Gastrocnemius medialis (tissue), 4 donors: ENCODE results near the gene APBB2.

Experiments used
- POLR2A ChIP-seq, 2 donors: fragments of 450-650 bp; IDR thresholded peaks; one replicate each; pipeline ENCODE4 v1.6.1; 2017; ENCODE audit warnings: antibody characterized with exemption in 2 of 2, mild to moderate bottlenecking in 2 of 2, moderate library complexity in 2 of 2
- TF ChIP-seq, protein P1 (sequence below), 5 experiments: fragments of 450-650 bp in 3 of 5; fragments of 200-600 bp in 2 of 5; sonication (generic) in 2 of 5; IDR thresholded peaks in 4 of 5; conservative IDR thresholded peaks in 1 of 5; 1 replicate in 4 of 5; 2 replicates in 1 of 5; pipeline ENCODE4 v1.5.1; 2016 to 2019; ENCODE audit warnings: antibody characterized with exemption in 5 of 5, mild to moderate bottlenecking in 3 of 5, moderate library complexity in 3 of 5

GRCh38 chr4:41050116-41050515, 164.2 kb downstream of the APBB2 start:
- TF ChIP-seq, protein P1, sequence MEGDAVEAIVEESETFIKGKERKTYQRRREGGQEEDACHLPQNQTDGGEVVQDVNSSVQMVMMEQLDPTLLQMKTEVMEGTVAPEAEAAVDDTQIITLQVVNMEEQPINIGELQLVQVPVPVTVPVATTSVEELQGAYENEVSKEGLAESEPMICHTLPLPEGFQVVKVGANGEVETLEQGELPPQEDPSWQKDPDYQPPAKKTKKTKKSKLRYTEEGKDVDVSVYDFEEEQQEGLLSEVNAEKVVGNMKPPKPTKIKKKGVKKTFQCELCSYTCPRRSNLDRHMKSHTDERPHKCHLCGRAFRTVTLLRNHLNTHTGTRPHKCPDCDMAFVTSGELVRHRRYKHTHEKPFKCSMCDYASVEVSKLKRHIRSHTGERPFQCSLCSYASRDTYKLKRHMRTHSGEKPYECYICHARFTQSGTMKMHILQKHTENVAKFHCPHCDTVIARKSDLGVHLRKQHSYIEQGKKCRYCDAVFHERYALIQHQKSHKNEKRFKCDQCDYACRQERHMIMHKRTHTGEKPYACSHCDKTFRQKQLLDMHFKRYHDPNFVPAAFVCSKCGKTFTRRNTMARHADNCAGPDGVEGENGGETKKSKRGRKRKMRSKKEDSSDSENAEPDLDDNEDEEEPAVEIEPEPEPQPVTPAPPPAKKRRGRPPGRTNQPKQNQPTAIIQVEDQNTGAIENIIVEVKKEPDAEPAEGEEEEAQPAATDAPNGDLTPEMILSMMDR (IDR thresholded peaks at IDR 0.05 in 4 of 5, conservative IDR thresholded peaks at IDR 0.05 in 1 of 5) = no peak
- TF ChIP-seq POLR2A (IDR thresholded peaks at IDR 0.05) = no peak
